Measurements from ENCODE around the gene LIPN.
"Not testable (repeated sequence)": the region's sequence is repeated elsewhere in the genome, so short reads cannot be mapped to it uniquely, and the experiment has no call there.

The LIPN gene, protein sequence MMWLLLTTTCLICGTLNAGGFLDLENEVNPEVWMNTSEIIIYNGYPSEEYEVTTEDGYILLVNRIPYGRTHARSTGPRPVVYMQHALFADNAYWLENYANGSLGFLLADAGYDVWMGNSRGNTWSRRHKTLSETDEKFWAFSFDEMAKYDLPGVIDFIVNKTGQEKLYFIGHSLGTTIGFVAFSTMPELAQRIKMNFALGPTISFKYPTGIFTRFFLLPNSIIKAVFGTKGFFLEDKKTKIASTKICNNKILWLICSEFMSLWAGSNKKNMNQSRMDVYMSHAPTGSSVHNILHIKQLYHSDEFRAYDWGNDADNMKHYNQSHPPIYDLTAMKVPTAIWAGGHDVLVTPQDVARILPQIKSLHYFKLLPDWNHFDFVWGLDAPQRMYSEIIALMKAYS

GRCh38 chr10:88759366-88760101, at the start of gene LIPN:
TSS of gene LIPN (plus strand) at chr10:88760020. CDS start at chr10:88761406, 1,386 bp downstream.
- Histone ChIP-seq H3K9me3 (ENCODE audit: control insufficient read depth, low read length) (no peaks in the 10 kb centered on the region), H3K36me3 (ENCODE audit: control insufficient read depth, insufficient read depth, low read length, severe bottlenecking) (no peaks in the 10 kb centered on the region), H3K27me3 (replicated peaks; ENCODE audit: control insufficient read depth, insufficient read depth, low read length) (no peaks in the 10 kb centered on the region), H3K4me1 (ENCODE audit: control insufficient read depth, insufficient read depth, low read length) (peaks cover 16% of the 10 kb centered on the region), H3K9ac (ENCODE audit: low read length) (no peak within 1 kb of the TSS), H3K4me3 (ENCODE audit: low read length) (no peak within 1 kb of the TSS)
- DNase-seq (ENCODE audit: low read depth) = no peak

GRCh38 chr10:88715517-88715916, 44.3 kb upstream of the LIPN start:
- Histone ChIP-seq H3K4me3 (ENCODE audit: low read length) (no peak overlapping the region), H3K9ac (ENCODE audit: low read length) (no peak overlapping the region), H3K4me1 (ENCODE audit: control insufficient read depth, insufficient read depth, low read length) (no peaks in the 10 kb centered on the region), H3K27me3 (replicated peaks; ENCODE audit: control insufficient read depth, insufficient read depth, low read length) (no peaks in the 10 kb centered on the region), H3K9me3 (ENCODE audit: control insufficient read depth, low read length) (no peaks in the 10 kb centered on the region), H3K36me3 (ENCODE audit: control insufficient read depth, insufficient read depth, low read length, severe bottlenecking) (no peaks in the 10 kb centered on the region)
- DNase-seq (ENCODE audit: low read depth) = no peak

- Histone ChIP-seq H3K9ac (ENCODE audit: low read length) (no peak overlapping the region), H3K4me1 (ENCODE audit: control insufficient read depth, insufficient read depth, low read length) (no peaks in the 10 kb centered on the region), H3K36me3 (ENCODE audit: control insufficient read depth, insufficient read depth, low read length, severe bottlenecking) (no peaks in the 10 kb centered on the region), H3K9me3 (ENCODE audit: control insufficient read depth, low read length) (no peaks in the 10 kb centered on the region), H3K27me3 (replicated peaks; ENCODE audit: control insufficient read depth, insufficient read depth, low read length) (peaks cover 4% of the 10 kb centered on the region), H3K4me3 (ENCODE audit: low read length) (no peak overlapping the region)
- no peak for DNase-seq (ENCODE audit: low read depth)
Observed at GRCh38 chr10:88721392-88721791, 38.4 kb upstream of the LIPN start.

DNA sequence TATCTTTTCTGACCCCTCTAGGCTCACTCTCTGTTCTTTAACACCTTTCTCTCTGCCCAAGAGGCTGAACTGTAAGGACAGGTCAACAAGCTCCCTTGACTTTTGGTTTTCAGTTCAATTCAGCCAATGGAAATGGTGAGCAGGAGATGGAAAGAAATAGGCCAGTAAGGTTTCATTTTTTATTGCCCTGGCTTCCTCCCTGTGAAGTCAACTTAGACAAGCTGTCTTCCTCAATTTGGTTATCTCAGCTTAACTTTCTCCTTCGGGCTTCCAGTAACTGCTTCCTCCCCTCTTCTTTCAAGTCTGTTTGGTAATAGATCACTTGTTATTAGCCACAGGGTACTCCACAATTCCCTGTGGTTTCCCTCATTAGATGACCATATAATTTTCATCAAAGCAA, 34.0 kb upstream of the LIPN start:
- Histone ChIP-seq H3K4me1 (ENCODE audit: control insufficient read depth, insufficient read depth, low read length) (no peaks in the 10 kb centered on the region), H3K9me3 (ENCODE audit: control insufficient read depth, low read length) (no peaks in the 10 kb centered on the region), H3K27me3 (replicated peaks; ENCODE audit: control insufficient read depth, insufficient read depth, low read length) (peaks cover 4% of the 10 kb centered on the region), H3K4me3 (ENCODE audit: low read length) (no peak overlapping the region), H3K9ac (ENCODE audit: low read length) (no peak overlapping the region), H3K36me3 (ENCODE audit: control insufficient read depth, insufficient read depth, low read length, severe bottlenecking) (no peaks in the 10 kb centered on the region)
- no peak for DNase-seq (ENCODE audit: low read depth)

DNA sequence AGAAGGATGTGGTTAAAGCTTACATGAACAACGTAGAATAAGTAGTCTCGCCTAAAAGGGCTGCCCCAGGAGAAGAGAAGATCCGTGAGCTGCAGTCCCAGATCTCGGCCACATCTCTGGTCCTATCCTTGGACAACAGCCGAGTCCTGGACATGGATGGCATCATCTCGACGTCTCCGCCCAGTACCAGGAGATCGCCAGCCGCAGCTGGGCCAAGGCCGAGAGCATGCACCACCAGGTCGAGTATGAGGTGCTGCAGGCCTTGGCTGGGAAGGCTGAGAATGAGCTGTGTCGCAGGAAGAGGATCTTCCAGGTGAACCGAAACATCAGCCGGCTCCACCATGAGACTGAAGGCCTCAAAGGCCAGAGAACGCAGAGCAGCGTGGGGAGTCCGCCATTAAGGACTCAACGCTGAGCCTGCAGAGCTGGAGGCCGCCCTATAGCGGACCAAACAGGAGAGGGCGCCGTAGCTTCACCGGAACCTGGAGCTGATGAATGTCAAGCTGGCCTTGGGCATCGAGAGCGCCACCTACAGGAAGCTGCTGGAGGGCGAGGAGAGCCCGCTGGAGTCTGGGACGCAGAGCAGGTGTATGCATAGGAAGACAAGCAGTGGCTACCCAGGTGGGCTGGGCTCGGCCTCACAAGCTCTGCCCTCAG, 31.6 kb upstream of the LIPN start:
- Histone ChIP-seq H3K9ac (ENCODE audit: low read length) (no peak overlapping the region), H3K9me3 (ENCODE audit: control insufficient read depth, low read length) (no peaks in the 10 kb centered on the region), H3K4me1 (ENCODE audit: control insufficient read depth, insufficient read depth, low read length) (no peaks in the 10 kb centered on the region), H3K36me3 (ENCODE audit: control insufficient read depth, insufficient read depth, low read length, severe bottlenecking) (no peaks in the 10 kb centered on the region), H3K27me3 (replicated peaks; ENCODE audit: control insufficient read depth, insufficient read depth, low read length) (peaks cover 4% of the 10 kb centered on the region), H3K4me3 (ENCODE audit: low read length) (no peak overlapping the region)
- no peak for DNase-seq (ENCODE audit: low read depth)

- Histone ChIP-seq H3K9ac (ENCODE audit: low read length) (no peak overlapping the region), H3K36me3 (ENCODE audit: control insufficient read depth, insufficient read depth, low read length, severe bottlenecking) (no peaks in the 10 kb centered on the region), H3K4me1 (ENCODE audit: control insufficient read depth, insufficient read depth, low read length) (no peaks in the 10 kb centered on the region), H3K27me3 (replicated peaks; ENCODE audit: control insufficient read depth, insufficient read depth, low read length) (peaks cover 4% of the 10 kb centered on the region), H3K9me3 (ENCODE audit: control insufficient read depth, low read length) (no peaks in the 10 kb centered on the region), H3K4me3 (ENCODE audit: low read length) (no peak overlapping the region)
- no peak for DNase-seq (ENCODE audit: low read depth)
Observed at GRCh38 chr10:88730864-88731263, 29.0 kb upstream of the LIPN start.

GRCh38 chr10:88731296-88731695, 28.5 kb upstream of the LIPN start:
- Histone ChIP-seq H3K27me3 (replicated peaks; ENCODE audit: control insufficient read depth, insufficient read depth, low read length) (peaks cover 1% of the 10 kb centered on the region), H3K9ac (ENCODE audit: low read length) (no peak overlapping the region), H3K4me3 (ENCODE audit: low read length) (no peak overlapping the region), H3K9me3 (ENCODE audit: control insufficient read depth, low read length) (no peaks in the 10 kb centered on the region), H3K36me3 (ENCODE audit: control insufficient read depth, insufficient read depth, low read length, severe bottlenecking) (no peaks in the 10 kb centered on the region), H3K4me1 (ENCODE audit: control insufficient read depth, insufficient read depth, low read length) (no peaks in the 10 kb centered on the region)
- no peak for DNase-seq (ENCODE audit: low read depth)

DNA sequence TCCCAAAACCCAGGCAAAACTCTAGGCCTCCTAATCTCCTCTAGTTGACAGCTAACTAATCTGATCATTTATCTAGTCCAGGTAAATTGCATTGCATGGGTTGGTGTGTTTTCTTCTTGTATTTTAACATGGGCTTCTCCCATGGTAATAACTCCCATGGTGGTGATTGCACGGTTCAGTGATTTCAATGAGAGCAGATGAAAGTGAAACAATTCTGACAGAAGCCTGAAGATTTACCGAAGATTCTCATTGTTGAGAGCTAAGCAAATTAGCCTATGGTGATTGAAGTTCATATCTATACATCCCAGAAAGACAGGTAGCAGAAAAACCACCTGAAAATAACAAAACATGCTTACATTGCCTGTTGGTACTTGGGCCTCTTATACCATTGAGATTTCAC, 26.6 kb upstream of the LIPN start:
- Histone ChIP-seq H3K36me3 (ENCODE audit: control insufficient read depth, insufficient read depth, low read length, severe bottlenecking) (no peaks in the 10 kb centered on the region), H3K4me1 (ENCODE audit: control insufficient read depth, insufficient read depth, low read length) (no peaks in the 10 kb centered on the region), H3K9ac (ENCODE audit: low read length) (no peak overlapping the region), H3K27me3 (replicated peaks; ENCODE audit: control insufficient read depth, insufficient read depth, low read length) (no peaks in the 10 kb centered on the region), H3K9me3 (ENCODE audit: control insufficient read depth, low read length) (no peaks in the 10 kb centered on the region), H3K4me3 (ENCODE audit: low read length) (no peak overlapping the region)
- DNase-seq (ENCODE audit: low read depth) = no peak

DNA sequence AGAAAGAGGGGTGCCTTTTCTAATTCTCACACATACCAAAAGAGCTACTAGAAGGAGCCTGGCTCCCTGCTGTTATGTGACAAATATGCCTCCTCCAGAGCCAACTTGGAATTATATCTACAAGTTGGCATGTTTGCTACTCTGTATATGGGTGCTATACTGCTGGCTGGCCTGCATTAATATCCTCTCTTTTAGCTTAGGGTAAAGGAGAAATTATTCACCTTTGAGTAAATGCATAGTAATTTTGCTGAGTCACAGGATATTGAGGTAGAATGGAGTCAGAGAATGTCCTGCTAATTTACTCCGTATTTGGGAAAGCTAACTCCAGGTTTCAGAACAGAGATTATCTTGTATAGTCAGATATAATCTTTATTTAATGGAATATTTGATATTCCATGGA, 24.2 kb upstream of the LIPN start:
- Histone ChIP-seq H3K9me3 (ENCODE audit: control insufficient read depth, low read length) (no peaks in the 10 kb centered on the region), H3K4me3 (ENCODE audit: low read length) (no peak overlapping the region), H3K36me3 (ENCODE audit: control insufficient read depth, insufficient read depth, low read length, severe bottlenecking) (no peaks in the 10 kb centered on the region), H3K9ac (ENCODE audit: low read length) (no peak overlapping the region), H3K27me3 (replicated peaks; ENCODE audit: control insufficient read depth, insufficient read depth, low read length) (no peaks in the 10 kb centered on the region), H3K4me1 (ENCODE audit: control insufficient read depth, insufficient read depth, low read length) (no peaks in the 10 kb centered on the region)
- DNase-seq (ENCODE audit: low read depth) = peak; percentile 5

DNA sequence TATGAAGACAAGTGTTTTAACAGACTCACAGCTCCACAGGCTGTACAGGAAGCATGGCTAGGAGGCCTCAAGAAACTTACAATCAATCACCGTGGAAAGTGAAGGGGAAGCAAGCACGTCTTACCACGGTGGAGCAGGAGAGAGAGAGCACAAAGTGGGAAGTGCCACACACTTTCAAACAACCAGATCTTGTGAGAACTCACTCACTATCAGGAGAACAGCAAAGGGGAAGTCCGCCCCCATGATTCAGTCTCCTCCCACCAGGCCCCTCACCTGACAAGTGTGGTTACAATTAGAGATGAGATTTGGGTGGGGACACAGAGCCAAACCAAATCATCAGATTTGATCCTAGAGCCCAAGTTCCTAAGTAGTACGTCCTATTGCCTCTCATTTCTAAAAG, 17.9 kb upstream of the LIPN start:
- not testable (repeated sequence) for H3K36me3 ChIP-seq (ENCODE audit: control insufficient read depth, insufficient read depth, low read length, severe bottlenecking); H3K27me3 ChIP-seq (replicated peaks; ENCODE audit: control insufficient read depth, insufficient read depth, low read length); H3K9ac ChIP-seq (ENCODE audit: low read length); DNase-seq (ENCODE audit: low read depth); H3K4me1 ChIP-seq (ENCODE audit: control insufficient read depth, insufficient read depth, low read length); H3K4me3 ChIP-seq (ENCODE audit: low read length)
- peaks cover 18% of the 10 kb centered on the region for H3K9me3 ChIP-seq (ENCODE audit: control insufficient read depth, low read length)

GRCh38 chr10:88742448-88742847, 17.4 kb upstream of the LIPN start:
- Histone ChIP-seq H3K9me3 (ENCODE audit: control insufficient read depth, low read length) (peaks cover 18% of the 10 kb centered on the region), H3K36me3 (ENCODE audit: control insufficient read depth, insufficient read depth, low read length, severe bottlenecking) (no peaks in the 10 kb centered on the region), H3K4me3 (ENCODE audit: low read length) (no peak overlapping the region), H3K9ac (ENCODE audit: low read length) (no peak overlapping the region), H3K27me3 (replicated peaks; ENCODE audit: control insufficient read depth, insufficient read depth, low read length) (no peaks in the 10 kb centered on the region), H3K4me1 (ENCODE audit: control insufficient read depth, insufficient read depth, low read length) (peaks cover 6% of the 10 kb centered on the region)
- DNase-seq (ENCODE audit: low read depth) = no peak
